K562 (cell line): ENCODE results near the gene ALOXE3. TPM values are rescaled to one million over a fixed set of nuclear protein-coding genes. Genes with fewer than 3 reads are reported as not detected.

ENCODE experiments used
- ATAC-seq: fragments of 200-7000 bp; cut with Tn5 transposase; 3 replicates; pipeline ENCODE4 v1.9.1; 2020; ENCODE audit warnings: moderate library complexity
- BruUV-seq: library from RNA; stranded (reverse); fragments of 400-500 nt; replicated peaks from 2 replicates; lab custom pipeline; 2021; lab: Mats Ljungman, UMichigan
- CTCF ChIA-PET: fragments of 300-600 bp; formaldehyde crosslinking; extraction: SDS; loops from one replicate; lab custom pipeline; 2021; ENCODE audit warnings: low intra/inter-chr PET ratio; lab: Yijun Ruan, JAX
- POLR2A ChIA-PET: fragments of 300-600, 350-650 bp; sonication (Branson Sonifier 250); formaldehyde crosslinking; extraction: SDS; loops from one replicate; lab custom pipeline; 2021; ENCODE audit warnings: antibody characterized with exemption, inconsistent platforms; lab: Yijun Ruan, JAX
- DNase-seq, 4 experiments: peaks; one replicate each; pipeline versions ENCODE4 v3.0.0 to v3.0.0-alpha.2; 2011 to 2018; ENCODE audit warnings: low spot score in 3 of 4, mixed read lengths in 3 of 4; ENCODE audit errors: extremely low read depth in 1 of 4
- FAIRE-seq: peaks from 2 replicates; lab custom pipeline; 2011; peaks lifted over from hg19 to GRCh38; lab: Jason Lieb, UNC
- H2AFZ ChIP-seq: 2 replicates; pipeline ENCODE4 v1.6.0; 2011; ENCODE audit warnings: low read depth, low read length, control low read depth, inconsistent platforms
- H3K27ac ChIP-seq: fragments of 200-600 bp; 3 replicates; pipeline ENCODE4 v1.8.0; 2011; ENCODE audit warnings: low read depth, mild to moderate bottlenecking, control low read depth, inconsistent platforms, low read length, moderate library complexity, mixed read lengths; ENCODE audit errors: extremely low read depth
- H3K27me3 ChIP-seq, 2 experiments: fragments of 300-600 bp in 1 of 2; 2 replicates in 1 of 2; 3 replicates in 1 of 2; pipeline versions ENCODE4 v1.6.0 to v1.8.0; 2011; ENCODE audit warnings: inconsistent platforms in 2 of 2, low read length in 2 of 2, mild to moderate bottlenecking in 1 of 2, mixed read lengths in 1 of 2, moderate library complexity in 1 of 2; ENCODE audit not compliant: control insufficient read depth in 2 of 2, insufficient read depth in 2 of 2
- H3K36me3 ChIP-seq: fragments of 300-600 bp; 3 replicates; pipeline ENCODE4 v1.8.0; 2011; ENCODE audit warnings: mild to moderate bottlenecking, low read length, inconsistent platforms; ENCODE audit not compliant: control insufficient read depth, insufficient read depth
- H3K4me1 ChIP-seq, 2 experiments: fragments of 200-600 bp in 1 of 2; replicated peaks in 1 of 2; 2 replicates in 1 of 2; 3 replicates in 1 of 2; pipeline versions ENCODE4 v1.5.1 to v1.8.0; 2011; ENCODE audit warnings: inconsistent platforms in 2 of 2, low read length in 2 of 2, mild to moderate bottlenecking in 1 of 2, mixed read lengths in 1 of 2, moderate library complexity in 1 of 2; ENCODE audit not compliant: control insufficient read depth in 2 of 2, insufficient read depth in 2 of 2
- H3K4me2 ChIP-seq: 2 replicates; pipeline ENCODE4 v1.6.1; 2011; ENCODE audit warnings: low read length, control low read depth, inconsistent platforms, mixed read lengths; ENCODE audit not compliant: insufficient read depth
- H3K4me3 ChIP-seq: fragments of 200-600 bp; sonication (generic), shearing (Covaris generic); 2 replicates; pipeline ENCODE4 v1.5.1; 2016; ENCODE audit warnings: control low read depth, inconsistent platforms
- H3K79me2 ChIP-seq: fragments of 200-600 bp; 3 replicates; pipeline ENCODE4 v1.8.0; 2011; ENCODE audit warnings: low read length, inconsistent platforms; ENCODE audit not compliant: control insufficient read depth, insufficient read depth
- H3K9ac ChIP-seq, 2 experiments: 2 replicates each; pipeline versions ENCODE4 v1.6.0 to v1.6.1; 2011; ENCODE audit warnings: low read depth in 2 of 2, low read length in 2 of 2, control low read depth in 1 of 2, inconsistent platforms in 1 of 2, mild to moderate bottlenecking in 1 of 2, mixed read lengths in 1 of 2; ENCODE audit not compliant: insufficient read depth in 1 of 2
- H3K9me1 ChIP-seq: one replicate; pipeline ENCODE4 v1.6.0; 2011; ENCODE audit warnings: inconsistent platforms, mild to moderate bottlenecking, low read length, moderate library complexity; ENCODE audit not compliant: control insufficient read depth, insufficient read depth
- H3K9me3 ChIP-seq: replicated peaks from 2 replicates; pipeline ENCODE4 v1.5.1; 2011; ENCODE audit warnings: low read depth, low read length, inconsistent platforms; ENCODE audit not compliant: control insufficient read depth, insufficient read depth
- H4K20me1 ChIP-seq: replicated peaks from 2 replicates; pipeline ENCODE4 v1.6.1; 2011; ENCODE audit warnings: low read length, inconsistent platforms, mixed read lengths; ENCODE audit not compliant: control insufficient read depth, insufficient read depth
- ASH1L ChIP-seq: fragments of 450-650 bp; IDR thresholded peaks from 2 replicates; pipeline ENCODE4 v1.6.1; 2018; ENCODE audit warnings: borderline replicate concordance, mild to moderate bottlenecking, low read depth; ENCODE audit not compliant: partially characterized antibody
- CBX5 ChIP-seq: IDR thresholded peaks from 2 replicates; pipeline ENCODE4 v1.6.1; 2014; ENCODE audit warnings: low read depth, borderline replicate concordance
- HNRNPL ChIP-seq: fragments of 200-400 bp; formaldehyde crosslinking; IDR thresholded peaks from 2 replicates; pipeline ENCODE4 v1.6.1; 2017; ENCODE audit warnings: low read depth, mild to moderate bottlenecking, low read length
- HSF4 ChIP-seq: fragments of 250-450 bp; sonication (Bioruptor Pico); IDR thresholded peaks from 2 replicates; pipeline ENCODE4 v2.1.2; 2022; ENCODE audit warnings: mild to moderate bottlenecking, moderate library complexity, borderline replicate concordance
- PCBP1 ChIP-seq: fragments of 200-400 bp; formaldehyde crosslinking; IDR thresholded peaks from 2 replicates; pipeline ENCODE4 v1.6.1; 2018; ENCODE audit warnings: mild to moderate bottlenecking, low read depth, low read length; ENCODE audit not compliant: poor library complexity, severe bottlenecking
- POLR2AphosphoS5 ChIP-seq: IDR thresholded peaks from 2 replicates; pipeline ENCODE4 v1.6.1; 2011; ENCODE audit warnings: mild to moderate bottlenecking, low read depth, low read length, moderate library complexity; ENCODE audit not compliant: control insufficient read depth, insufficient read depth
- PTBP1 ChIP-seq: fragments of 200-400 bp; formaldehyde crosslinking; IDR thresholded peaks from 2 replicates; pipeline ENCODE4 v1.6.1; 2017; ENCODE audit warnings: low read depth, low read length
- SMAD1 ChIP-seq: fragments of 150-350 bp; IDR thresholded peaks from 2 replicates; pipeline ENCODE4 v1.6.1; 2014; ENCODE audit warnings: low read length, low read depth; ENCODE audit not compliant: partially characterized antibody
- ZBTB12 ChIP-seq: fragments of 250-450 bp; sonication (Bioruptor Pico); IDR thresholded peaks from 2 replicates; pipeline ENCODE4 v1.4.0; 2020
- ZNF143 ChIP-seq: sonication (generic); formaldehyde crosslinking; IDR thresholded peaks from 2 replicates; pipeline ENCODE4 v1.9.0; 2022; ENCODE audit warnings: mild to moderate bottlenecking, missing genetic modification reagents
- ZNF23 ChIP-seq: fragments of 250-450 bp; sonication (Bioruptor Pico); IDR thresholded peaks from 2 replicates; pipeline ENCODE4 v1.4.0; 2020; ENCODE audit warnings: mild to moderate bottlenecking
- ZNF282 ChIP-seq: sonication (generic); formaldehyde crosslinking; IDR thresholded peaks from 2 replicates; pipeline ENCODE4 v1.8.1; 2023; ENCODE audit warnings: missing genetic modification reagents
- WGBS: fragments of 100-300 bp; shearing (Covaris generic); methylation state at CpG from one replicate; pipeline ENCODE4 v1.1.6; 2016; ENCODE audit warnings: low coverage, mixed read lengths; ENCODE audit not compliant: insufficient coverage; ENCODE audit errors: missing lambda C conversion rate; 5-methylcytosine and 5-hydroxymethylcytosine counted together
- in situ Hi-C: fragments of 300-500 bp; cut with MboI; formaldehyde crosslinking; loops from 4 replicates; pipeline ENCODE4 v1.15.0; 2018; ENCODE audit warnings: inconsistent platforms, mixed read lengths
- intact Hi-C: fragments of 100-400 bp; cut with micrococcal nuclease; formaldehyde crosslinking; loops from 2 replicates; pipeline ENCODE4 v1.14.2; 2022
- polyA plus RNA-seq, 8 experiments: library from polyadenylated mRNA; depleted of rRNA in 4 of 8; stranded (reverse) in 5 of 8; unstranded in 3 of 8; fragments of >200 nt; fragmentation: Nextera tagmentation in 2 of 8; fragmentation: Illumina TruSeq in 1 of 8; extraction: Ambion mirVana in 2 of 8; extraction: Trizol in 1 of 8; gene quantifications; 2 replicates each; pipeline versions ENCODE4 v1.2.1 to v1.2.3, GENCODE V29; 2011 to 2014; ENCODE audit warnings: inconsistent platforms in 1 of 8, missing spikeins in 1 of 8
- total RNA-seq, 7 experiments: library from RNA; depleted of rRNA in 6 of 7; stranded (reverse); fragments of >200 nt in 6 of 7; fragmentation: Illumina TruSeq in 2 of 7; extraction: Trizol in 2 of 7; gene quantifications; 2 replicates each; pipeline versions ENCODE4 v1.2.1 to v1.2.3, GENCODE V29; 2011 to 2021; ENCODE audit warnings: low replicate concordance in 1 of 7
- TF ChIP-seq, protein P1 (sequence below): fragments of 450-650 bp; IDR thresholded peaks from one replicate; pipeline ENCODE4 v1.6.1; 2018; ENCODE audit warnings: mild to moderate bottlenecking, moderate library complexity; ENCODE audit not compliant: partially characterized antibody
- TF ChIP-seq, protein P2 (sequence below): fragments of 250-450 bp; sonication (Bioruptor Pico); IDR thresholded peaks from 2 replicates; pipeline ENCODE4 v1.9.0; 2021; ENCODE audit warnings: mild to moderate bottlenecking, inconsistent platforms
- TF ChIP-seq, protein P3 (sequence below): fragments of 450-650 bp; IDR thresholded peaks from 2 replicates; pipeline ENCODE4 v1.6.1; 2017; ENCODE audit warnings: antibody characterized with exemption

Gene ALOXE3
- total and polyA plus RNA-seq, 9 of the 15 experiments (the other 6 are each of a cell fraction or from before 2014, with no cell fraction given) = 0.04 TPM; not detected in 8

DNA sequence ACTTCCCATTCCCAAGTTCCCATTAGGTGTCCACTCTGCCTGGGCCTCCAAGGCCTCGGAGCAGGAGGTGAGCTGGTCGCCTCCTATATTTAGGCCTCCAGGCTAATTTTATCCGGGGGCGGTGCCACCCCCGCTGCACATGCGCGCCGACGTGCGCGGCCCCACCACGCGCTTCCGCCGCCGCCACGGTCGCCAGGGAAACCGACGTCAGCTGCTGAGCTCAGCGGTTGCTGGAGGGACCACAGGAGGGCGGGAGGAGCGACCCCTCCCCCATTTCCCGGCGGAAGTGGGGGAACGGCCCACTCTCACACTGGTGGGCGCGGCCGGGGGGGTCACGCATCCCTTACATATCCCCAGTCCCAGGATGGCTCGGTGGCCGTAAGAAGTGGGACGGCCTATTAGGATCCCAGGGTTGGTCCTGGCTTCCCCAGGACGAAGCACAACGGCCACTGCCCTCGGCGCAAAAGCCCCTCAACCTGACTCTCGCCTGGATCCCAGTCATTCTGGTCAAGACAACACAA is 32.9 kb upstream of the ALOXE3 start:
- Histone ChIP-seq H3K79me2 (peaks cover 43% of the 10 kb centered on the region), H3K27me3 (no peaks in the 10 kb centered on the region), H4K20me1 (0 out of 2 replicates have a peak, but pooled peaks cover 4% of the 10 kb centered on the region), H3K9me3 (no peaks in the 10 kb centered on the region), H3K4me2 (peak overlapping the region; percentile 89), H3K4me1 (peaks cover 31 to 67% of the 10 kb centered on the region in 2 experiments), H3K36me3 (peaks cover 37% of the 10 kb centered on the region; the same call in 2 of the 3 replicates), H3K4me3 (peak overlapping the region; percentile 53), H3K27ac (peak overlapping the region; percentile 78), H3K9ac (peak overlapping the region; percentile 49 to 95), H2AFZ (0 out of 2 replicates have a peak overlapping the region, but pooled peaks have one; percentile 70), H3K9me1 (no peaks in the 10 kb centered on the region)
- 0% methylated on average over 16 of the region's 38 CpGs for WGBS
- CTCF ChIA-PET = interaction anchor here (0.6 kb wide), 1 partner anchor 403 kb away, joined by 3 read pairs; no protein-coding TSS in a partner anchor
- DNase-seq = peak; percentile 69 to 88 (median 72)
- in situ Hi-C loops = no loop called here
- intact Hi-C loops = no loop called here
- TSS peak; percentile 31 for BruUV-seq
- peak; percentile 69 for ATAC-seq
- POLR2A ChIA-PET = interaction anchor here (0.7 to 2.8 kb wide), 3 partner anchors 11 to 39 kb away, joined by 4 to 19 read pairs (median 5); no protein-coding TSS in a partner anchor
- FAIRE-seq = peak; percentile 75
- no peak for TF ChIP-seq PCBP1
- TF ChIP-seq, protein P1, sequence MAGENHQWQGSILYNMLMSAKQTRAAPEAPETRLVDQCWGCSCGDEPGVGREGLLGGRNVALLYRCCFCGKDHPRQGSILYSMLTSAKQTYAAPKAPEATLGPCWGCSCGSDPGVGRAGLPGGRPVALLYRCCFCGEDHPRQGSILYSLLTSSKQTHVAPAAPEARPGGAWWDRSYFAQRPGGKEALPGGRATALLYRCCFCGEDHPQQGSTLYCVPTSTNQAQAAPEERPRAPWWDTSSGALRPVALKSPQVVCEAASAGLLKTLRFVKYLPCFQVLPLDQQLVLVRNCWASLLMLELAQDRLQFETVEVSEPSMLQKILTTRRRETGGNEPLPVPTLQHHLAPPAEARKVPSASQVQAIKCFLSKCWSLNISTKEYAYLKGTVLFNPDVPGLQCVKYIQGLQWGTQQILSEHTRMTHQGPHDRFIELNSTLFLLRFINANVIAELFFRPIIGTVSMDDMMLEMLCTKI = no peak
- TF ChIP-seq, protein P2, sequence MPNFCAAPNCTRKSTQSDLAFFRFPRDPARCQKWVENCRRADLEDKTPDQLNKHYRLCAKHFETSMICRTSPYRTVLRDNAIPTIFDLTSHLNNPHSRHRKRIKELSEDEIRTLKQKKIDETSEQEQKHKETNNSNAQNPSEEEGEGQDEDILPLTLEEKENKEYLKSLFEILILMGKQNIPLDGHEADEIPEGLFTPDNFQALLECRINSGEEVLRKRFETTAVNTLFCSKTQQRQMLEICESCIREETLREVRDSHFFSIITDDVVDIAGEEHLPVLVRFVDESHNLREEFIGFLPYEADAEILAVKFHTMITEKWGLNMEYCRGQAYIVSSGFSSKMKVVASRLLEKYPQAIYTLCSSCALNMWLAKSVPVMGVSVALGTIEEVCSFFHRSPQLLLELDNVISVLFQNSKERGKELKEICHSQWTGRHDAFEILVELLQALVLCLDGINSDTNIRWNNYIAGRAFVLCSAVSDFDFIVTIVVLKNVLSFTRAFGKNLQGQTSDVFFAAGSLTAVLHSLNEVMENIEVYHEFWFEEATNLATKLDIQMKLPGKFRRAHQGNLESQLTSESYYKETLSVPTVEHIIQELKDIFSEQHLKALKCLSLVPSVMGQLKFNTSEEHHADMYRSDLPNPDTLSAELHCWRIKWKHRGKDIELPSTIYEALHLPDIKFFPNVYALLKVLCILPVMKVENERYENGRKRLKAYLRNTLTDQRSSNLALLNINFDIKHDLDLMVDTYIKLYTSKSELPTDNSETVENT (CRISPR knock-in tag) = no peak
- TF ChIP-seq PTBP1 = no peak
- TF ChIP-seq, protein P3, sequence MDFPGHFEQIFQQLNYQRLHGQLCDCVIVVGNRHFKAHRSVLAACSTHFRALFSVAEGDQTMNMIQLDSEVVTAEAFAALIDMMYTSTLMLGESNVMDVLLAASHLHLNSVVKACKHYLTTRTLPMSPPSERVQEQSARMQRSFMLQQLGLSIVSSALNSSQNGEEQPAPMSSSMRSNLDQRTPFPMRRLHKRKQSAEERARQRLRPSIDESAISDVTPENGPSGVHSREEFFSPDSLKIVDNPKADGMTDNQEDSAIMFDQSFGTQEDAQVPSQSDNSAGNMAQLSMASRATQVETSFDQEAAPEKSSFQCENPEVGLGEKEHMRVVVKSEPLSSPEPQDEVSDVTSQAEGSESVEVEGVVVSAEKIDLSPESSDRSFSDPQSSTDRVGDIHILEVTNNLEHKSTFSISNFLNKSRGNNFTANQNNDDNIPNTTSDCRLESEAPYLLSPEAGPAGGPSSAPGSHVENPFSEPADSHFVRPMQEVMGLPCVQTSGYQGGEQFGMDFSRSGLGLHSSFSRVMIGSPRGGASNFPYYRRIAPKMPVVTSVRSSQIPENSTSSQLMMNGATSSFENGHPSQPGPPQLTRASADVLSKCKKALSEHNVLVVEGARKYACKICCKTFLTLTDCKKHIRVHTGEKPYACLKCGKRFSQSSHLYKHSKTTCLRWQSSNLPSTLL = no peak
- no peak for TF ChIP-seq ZNF143
- TF ChIP-seq CBX5 = no peak
- no peak for TF ChIP-seq POLR2AphosphoS5
- TF ChIP-seq HSF4 = no peak
- no peak for TF ChIP-seq HNRNPL
- no peak for TF ChIP-seq SMAD1
- TF ChIP-seq ASH1L = no peak
- no peak for TF ChIP-seq ZNF282 (CRISPR knock-in tag)
- TF ChIP-seq ZNF23 (CRISPR knock-in tag) = no peak
- peak; percentile 65 for TF ChIP-seq ZBTB12 (CRISPR knock-in tag)
